OCI-LY7 (cell line): ENCODE measurements around the gene ZFHX3. TPM values are rescaled to one million over a fixed set of nuclear protein-coding genes. Genes with fewer than 3 reads are reported as not detected.
"Not testable (repeated sequence)": the region's sequence is repeated elsewhere in the genome, so short reads cannot be mapped to it uniquely, and the experiment has no call there.

Experiments used
- BruUV-seq: library from RNA; stranded (reverse); fragments of 400-500 nt; replicated peaks from 2 replicates; lab custom pipeline; 2021; lab: Mats Ljungman, UMichigan
- CTCF ChIA-PET: fragments of 300-600 bp; sonication (Branson Sonifier 250); formaldehyde crosslinking; loops from one replicate; lab custom pipeline; 2022; ENCODE audit warnings: antibody characterized with exemption; ENCODE audit not compliant: unreplicated experiment; lab: Charles Lee
- POLR2A ChIA-PET: fragments of 300-600 bp; sonication (Branson Sonifier 250); formaldehyde crosslinking; loops from one replicate; lab custom pipeline; 2022; ENCODE audit warnings: antibody characterized with exemption; lab: Charles Lee
- DNase-seq: peaks from one replicate; pipeline ENCODE4 v3.0.0-alpha.2; 2015; ENCODE audit warnings: low spot score
- H2AFZ ChIP-seq: fragments of 200-600 bp; sonication (generic), shearing (Covaris generic); 2 replicates; pipeline ENCODE4 v1.6.1; 2014; ENCODE audit warnings: mild to moderate bottlenecking, antibody characterized with exemption, low read length, moderate library complexity
- H3K27ac ChIP-seq: fragments of 200-600 bp; sonication (generic); 2 replicates; pipeline ENCODE4 v1.5.1; 2014; ENCODE audit warnings: mixed run types, low read depth, mild to moderate bottlenecking, moderate library complexity, low read length, inconsistent platforms; ENCODE audit not compliant: poor library complexity, severe bottlenecking
- H3K36me3 ChIP-seq: fragments of 200-600 bp; sonication (generic); 2 replicates; pipeline ENCODE4 v1.6.1; 2014; ENCODE audit warnings: mild to moderate bottlenecking, antibody characterized with exemption, low read length, moderate library complexity, mixed read lengths; ENCODE audit not compliant: insufficient read depth
- H3K4me1 ChIP-seq: fragments of 200-600 bp; sonication (generic); 2 replicates; pipeline ENCODE4 v1.5.1; 2014; ENCODE audit warnings: mild to moderate bottlenecking, low read length; ENCODE audit not compliant: insufficient read depth, poor library complexity, severe bottlenecking
- H3K4me2 ChIP-seq: fragments of 200-600 bp; sonication (generic); 2 replicates; pipeline ENCODE4 v1.6.1; 2014; ENCODE audit warnings: mild to moderate bottlenecking, low read length
- H3K4me3 ChIP-seq: fragments of 200-600 bp; sonication (generic); 2 replicates; pipeline ENCODE4 v1.5.1; 2014; ENCODE audit warnings: mild to moderate bottlenecking, low read depth, low read length; ENCODE audit not compliant: poor library complexity, severe bottlenecking
- H3K79me2 ChIP-seq: fragments of 200-600 bp; sonication (generic); 2 replicates; pipeline ENCODE4 v1.6.1; 2016; ENCODE audit warnings: low read depth, mild to moderate bottlenecking, low read length, moderate library complexity, mixed read lengths; ENCODE audit not compliant: insufficient read depth
- H3K9me2 ChIP-seq: fragments of 200-600 bp; sonication (generic); 2 replicates; pipeline ENCODE4 v1.6.1; 2016; ENCODE audit warnings: mild to moderate bottlenecking, low read length, mixed read lengths; ENCODE audit not compliant: insufficient read depth
- H3K9me3 ChIP-seq: fragments of 200-600 bp; sonication (generic); 2 replicates; pipeline ENCODE4 v1.6.1; 2014; ENCODE audit warnings: mild to moderate bottlenecking, mixed run types, low read length, mixed read lengths
- H4K20me1 ChIP-seq: fragments of 200-600 bp; sonication (generic); 2 replicates; pipeline ENCODE4 v1.6.1; 2014; ENCODE audit warnings: mild to moderate bottlenecking, antibody characterized with exemption, low read length, moderate library complexity, mixed read lengths; ENCODE audit not compliant: insufficient read depth
- CTCF ChIP-seq: fragments of 200-600 bp; sonication (generic); conservative IDR thresholded peaks from 2 replicates; pipeline ENCODE4 v1.5.1; 2014; ENCODE audit warnings: mild to moderate bottlenecking, antibody characterized with exemption, low read length, moderate library complexity, mixed read lengths
- EZH2phosphoT487 ChIP-seq: fragments of 200-600 bp; sonication (generic); IDR thresholded peaks from 2 replicates; pipeline ENCODE4 v1.6.1; 2018; ENCODE audit warnings: low read depth, borderline replicate concordance, mild to moderate bottlenecking, mixed run types, antibody characterized with exemption, low read length, moderate library complexity, mixed read lengths
- intact Hi-C: fragments of 100-400 bp; cut with micrococcal nuclease; formaldehyde crosslinking; loops from one replicate; pipeline ENCODE4 v1.10.0; 2022; ENCODE audit not compliant: unreplicated experiment
- total RNA-seq, 2 experiments: library from RNA; depleted of rRNA in 1 of 2; stranded (reverse); fragments of >200 nt in 1 of 2; shearing (Covaris generic) in 1 of 2; gene quantifications; 2 replicates each; pipeline ENCODE4 v1.2.3, GENCODE V29; 2014 to 2022

The ZFHX3 gene
- total RNA-seq, 2 experiments from 2014 or later: 1.3 to 6.2 TPM

GRCh38 chr16:72996291-72997062, 51.5 kb downstream of the ZFHX3 start:
- Histone ChIP-seq H3K36me3 (no peaks in the 10 kb centered on the region), H3K4me2 (no peak overlapping the region), H3K4me1 (no peaks in the 10 kb centered on the region), H3K79me2 (no peaks in the 10 kb centered on the region), H3K27ac (no peak overlapping the region), H2AFZ (no peak overlapping the region), H3K4me3 (no peak overlapping the region), H4K20me1 (no peaks in the 10 kb centered on the region), H3K9me3 (no peaks in the 10 kb centered on the region), H3K9me2 (no peaks in the 10 kb centered on the region)
- TF ChIP-seq CTCF (no peak), EZH2phosphoT487 (no peak)
- no peak for DNase-seq
- CTCF ChIA-PET: interaction anchor here (0.6 to 0.7 kb wide), 2 partner anchors 96 to 164 kb away, joined by 3 to 9 read pairs; no protein-coding TSS in a partner anchor
- intact Hi-C loops: no loop called here
- BruUV-seq: no TSS peak
- POLR2A ChIA-PET: interaction anchor here (1.3 kb wide), 1 partner anchor 8 kb away, joined by 6 read pairs; no protein-coding TSS in a partner anchor

GRCh38 chr16:72995882-72996270, 52.1 kb downstream of the ZFHX3 start:
- ChIA-PET POLR2A (interaction anchor here (1.3 kb wide), 1 partner anchor 8 kb away, joined by 6 read pairs; no protein-coding TSS in a partner anchor), CTCF (interaction anchor here (0.7 kb wide), 1 partner anchor 96 kb away, joined by 3 read pairs; no protein-coding TSS in a partner anchor)
- BruUV-seq, H2AFZ ChIP-seq, H3K4me2 ChIP-seq, H3K79me2 ChIP-seq, H3K27ac ChIP-seq, DNase-seq, H4K20me1 ChIP-seq, intact Hi-C loops, H3K9me2 ChIP-seq, H3K4me3 ChIP-seq, H3K36me3 ChIP-seq, H3K4me1 ChIP-seq, H3K9me3 ChIP-seq: not testable (repeated sequence)

GRCh38 chr16:72995151-72995881, 52.6 kb downstream of the ZFHX3 start:
- CTCF ChIA-PET: no interaction called here
- no peaks in the 10 kb centered on the region for H3K9me2 ChIP-seq

More at GRCh38 chr16:72995151-72995881, 52.6 kb downstream of the ZFHX3 start:
- no peaks in the 10 kb centered on the region for H3K36me3 ChIP-seq
- intact Hi-C loops: no loop called here
- no peaks in the 10 kb centered on the region for H3K79me2 ChIP-seq
- POLR2A ChIA-PET: interaction anchor here (0.6 to 1.3 kb wide), 2 partner anchors 9 to 1037 kb away, joined by 5 to 6 read pairs; no protein-coding TSS in a partner anchor
- H3K4me3 ChIP-seq: no peak overlapping the region
- no peaks in the 10 kb centered on the region for H3K9me3 ChIP-seq
- H3K4me2 ChIP-seq: no peak overlapping the region
- no peaks in the 10 kb centered on the region for H3K4me1 ChIP-seq
- no peaks in the 10 kb centered on the region for H4K20me1 ChIP-seq
- peak; percentile 3 for DNase-seq
- H2AFZ ChIP-seq: no peak overlapping the region
- BruUV-seq: no TSS peak
- no peak overlapping the region for H3K27ac ChIP-seq
- TF ChIP-seq CTCF: peak; percentile 62
- TF ChIP-seq EZH2phosphoT487: no peak
